Dermis microvascular lymphatic vessel endothelial cell (primary cell): ENCODE data around the gene PRKACG. TPM values are rescaled to one million over a fixed set of nuclear protein-coding genes. Genes with fewer than 3 reads are reported as not detected.

ENCODE experiments used
- DNase-seq, 2 donors: peaks; one replicate each; pipeline versions ENCODE4 v3.0.0 to v3.0.0-alpha.2; 2010; ENCODE audit warnings: low read depth in 2 of 2
- total RNA-seq: library from RNA; depleted of rRNA; stranded (reverse); fragments of >200 nt; gene quantifications from 2 replicates; pipeline ENCODE4 v1.2.1, GENCODE V29; 2014

The PRKACG gene
- total RNA-seq, 1 donor from 2014 or later = not detected

DNA sequence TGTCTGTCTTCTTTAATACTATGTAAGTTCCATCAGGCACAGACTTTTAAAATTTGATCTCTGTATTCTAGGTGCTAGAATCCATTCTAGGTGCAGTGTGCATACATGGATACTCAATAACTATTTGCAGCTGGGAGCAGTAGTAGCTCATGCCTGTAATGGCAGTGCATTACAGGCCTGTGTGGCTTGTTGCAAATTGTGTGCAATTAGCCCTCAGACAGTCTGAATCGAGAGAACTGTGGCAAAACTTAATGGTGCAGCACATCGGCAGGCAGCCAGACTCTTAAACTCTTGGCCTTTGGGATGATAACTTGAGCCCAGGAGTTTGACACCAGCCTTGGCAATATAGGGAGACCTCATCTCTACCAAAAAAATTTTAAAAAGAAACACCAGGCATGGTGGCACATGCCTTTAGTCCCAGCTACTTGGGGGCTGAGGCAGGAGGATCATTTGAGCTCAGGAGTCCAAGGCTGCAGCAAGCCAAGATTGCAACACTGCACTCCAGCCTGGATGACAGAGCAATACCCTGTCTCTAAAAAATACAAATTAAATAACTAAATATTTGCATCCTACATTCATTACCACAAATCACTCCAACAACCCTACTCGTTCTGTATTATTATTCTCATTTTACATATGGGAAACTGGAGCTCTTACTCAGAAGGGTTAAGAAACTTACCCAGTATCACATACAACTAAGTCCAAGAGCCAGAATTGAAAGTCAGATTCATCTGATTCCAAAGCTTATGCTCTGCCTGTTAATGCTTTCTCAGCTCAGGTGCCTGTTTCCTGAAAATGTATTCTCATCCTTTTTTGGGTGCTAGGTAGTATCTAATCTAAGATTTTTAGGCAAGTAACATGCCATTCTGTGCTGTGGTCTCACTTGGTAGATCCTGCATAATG, 30.1 kb downstream of the PRKACG start:
- DNase-seq = no peak

DNA sequence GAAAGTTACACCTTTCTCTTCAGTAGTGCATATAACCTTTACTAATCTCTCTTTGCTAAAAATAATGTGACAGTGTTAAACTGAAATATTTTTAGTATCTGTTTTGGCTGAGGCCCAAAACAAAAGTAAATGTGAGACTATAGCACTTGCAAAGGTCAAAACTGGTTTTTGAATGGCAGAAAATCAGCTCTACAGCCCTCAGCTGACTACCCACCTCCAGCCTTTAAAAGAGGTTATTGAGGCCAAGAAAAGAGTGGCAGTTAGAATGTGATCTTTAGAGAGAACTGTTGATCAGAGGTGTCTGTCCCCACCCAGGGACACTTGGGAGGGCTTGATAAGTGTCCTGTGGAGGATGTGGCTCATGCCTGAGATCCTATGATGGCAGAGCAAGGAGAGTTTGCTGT, 30.9 kb downstream of the PRKACG start:
- no peak for DNase-seq

DNA sequence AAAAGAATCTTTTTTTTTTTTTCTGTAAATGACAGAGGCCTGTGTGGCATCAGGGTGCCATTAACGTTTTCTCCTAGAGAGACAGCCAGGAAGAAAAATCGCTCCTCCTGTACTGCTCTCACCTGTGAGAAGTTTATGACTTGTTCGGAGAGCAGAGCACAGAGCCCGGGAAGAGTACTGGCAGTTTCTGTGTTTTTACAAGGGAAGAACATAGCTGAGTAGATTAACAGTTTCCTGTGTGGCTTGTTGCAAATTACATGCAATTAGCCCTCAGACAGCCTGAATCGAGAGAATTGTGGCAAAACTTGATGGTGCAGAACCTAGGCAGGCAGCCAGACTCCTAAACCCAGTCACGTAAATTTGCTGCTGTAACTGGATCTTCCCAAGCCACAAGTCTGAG, 32.1 kb downstream of the PRKACG start:
- no peak for DNase-seq

GRCh38 chr9:68980341-68980914, 33.5 kb downstream of the PRKACG start:
- DNase-seq = no peak

DNA sequence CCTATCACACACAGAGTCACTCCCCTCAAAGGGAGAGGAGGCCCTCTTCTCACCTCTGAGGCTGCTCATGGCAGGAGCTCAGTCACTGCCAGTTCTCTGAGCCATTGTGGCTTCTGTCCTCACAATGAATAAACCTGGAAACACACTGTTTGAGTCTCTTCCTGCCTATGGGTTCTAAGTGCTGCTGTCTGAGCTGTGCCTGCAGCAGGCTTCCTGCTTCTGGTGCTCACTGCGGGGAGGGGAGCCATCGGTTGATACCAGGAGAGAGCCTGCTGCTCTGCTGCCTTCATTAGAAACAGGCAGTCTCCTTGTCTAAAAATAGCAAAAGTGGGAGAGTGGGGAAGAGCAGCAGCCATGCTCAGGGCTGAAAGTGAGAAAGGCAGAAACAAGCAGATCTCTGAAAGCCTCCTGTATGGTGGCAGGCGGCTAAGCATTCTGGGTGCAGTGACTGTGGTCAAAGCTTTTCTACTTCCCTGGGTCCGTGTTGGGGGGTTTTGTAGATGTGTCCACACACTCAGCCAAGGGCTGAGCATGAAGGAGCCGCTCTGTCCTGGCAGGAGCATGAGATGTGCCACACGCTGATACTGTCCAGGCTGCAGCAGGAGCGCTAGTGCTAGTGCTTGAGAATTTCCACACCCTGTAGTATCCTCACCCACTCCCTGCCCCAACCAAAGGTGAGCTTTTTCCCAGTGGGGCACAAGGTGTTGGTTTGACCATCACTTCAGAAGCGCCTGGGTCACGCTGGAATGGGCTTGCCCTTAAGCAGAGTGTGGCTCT, 34.2 kb downstream of the PRKACG start:
- DNase-seq = peak in 1 of 2 donors; percentile 3

DNA sequence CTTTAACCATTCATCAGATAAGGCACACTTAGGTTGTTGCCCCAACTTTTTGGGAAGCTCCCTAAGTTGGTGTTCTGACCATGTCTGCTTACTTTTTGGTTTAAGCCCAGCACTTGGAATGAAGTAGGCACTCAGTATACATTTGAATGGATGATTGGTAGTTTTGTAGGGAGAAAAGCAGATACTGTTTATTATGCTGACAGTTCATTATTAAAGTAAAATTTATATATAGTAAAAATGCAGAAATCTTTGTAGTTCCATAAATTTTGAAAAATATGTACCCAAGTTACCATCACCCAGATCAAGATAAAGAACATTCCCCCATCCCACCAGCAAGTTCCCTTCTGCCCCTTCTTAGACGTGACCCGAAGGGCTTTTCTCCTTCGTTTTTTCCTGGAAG, 35.4 kb downstream of the PRKACG start:
- no peak for DNase-seq

DNA sequence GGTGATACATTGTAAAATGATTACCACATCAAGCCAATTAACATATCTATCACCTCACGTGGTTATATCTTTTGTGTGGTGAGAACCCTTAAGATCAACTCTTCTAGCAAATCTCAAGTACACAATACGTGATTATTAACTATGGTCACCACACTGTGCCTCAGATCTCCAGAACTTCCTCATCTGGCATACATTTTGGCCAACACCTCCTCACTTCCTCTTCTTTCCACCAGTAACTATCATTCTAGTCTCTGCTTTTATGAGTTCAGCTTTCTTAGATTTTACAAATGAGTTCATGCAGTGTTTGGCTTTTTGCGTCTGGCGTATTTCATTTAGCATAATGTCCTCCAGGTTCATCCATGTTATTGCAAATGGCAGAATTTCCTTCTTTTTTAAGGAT, 35.8 kb downstream of the PRKACG start:
- DNase-seq = no peak

- DNase-seq = no peak
Observed at GRCh38 chr9:68975365-68976043, 38.4 kb downstream of the PRKACG start.

- DNase-seq = no peak
Observed at GRCh38 chr9:68974901-68975300, 39.0 kb downstream of the PRKACG start.

DNA sequence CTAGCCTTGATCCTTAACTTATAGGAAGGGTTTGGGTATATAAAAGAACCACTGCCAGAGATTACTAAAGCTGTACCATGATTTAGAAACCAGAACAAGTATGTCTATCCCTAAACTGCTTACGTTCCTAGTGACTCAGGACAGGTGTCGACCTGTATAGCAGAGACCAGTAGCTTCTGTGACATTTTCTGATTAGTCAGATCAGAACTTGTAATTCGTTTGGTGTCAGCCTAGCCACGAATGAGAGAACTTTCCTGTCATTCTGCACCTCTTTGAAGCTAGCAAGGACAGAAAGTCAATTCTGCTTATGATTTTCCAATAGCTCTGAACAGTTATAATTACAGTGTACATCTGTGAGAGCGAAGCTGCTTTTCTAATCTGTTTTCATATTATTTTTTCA, 39.5 kb downstream of the PRKACG start:
- no peak for DNase-seq

DNA sequence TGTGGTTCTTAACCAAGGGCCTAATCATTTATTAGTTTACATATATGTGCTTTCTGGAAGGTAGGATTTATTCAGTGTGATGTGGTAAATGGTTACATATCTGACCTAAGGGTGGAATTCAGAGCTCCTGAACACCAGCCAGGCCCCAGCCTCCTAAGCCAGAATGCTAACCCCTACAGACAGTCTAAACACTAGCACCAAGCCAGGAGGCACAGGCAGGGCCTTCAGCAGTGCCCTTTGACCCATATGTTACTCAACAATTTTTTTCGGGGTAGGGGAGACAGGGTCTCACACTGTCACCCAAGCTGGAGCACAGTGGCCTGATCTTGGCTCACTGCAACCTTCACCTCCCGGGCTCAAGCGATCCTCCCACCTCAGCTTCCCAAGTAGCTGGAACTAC, 40.3 kb downstream of the PRKACG start:
- no peak for DNase-seq

GRCh38 chr9:68970151-68970550, 43.8 kb downstream of the PRKACG start:
- no peak for DNase-seq

DNA sequence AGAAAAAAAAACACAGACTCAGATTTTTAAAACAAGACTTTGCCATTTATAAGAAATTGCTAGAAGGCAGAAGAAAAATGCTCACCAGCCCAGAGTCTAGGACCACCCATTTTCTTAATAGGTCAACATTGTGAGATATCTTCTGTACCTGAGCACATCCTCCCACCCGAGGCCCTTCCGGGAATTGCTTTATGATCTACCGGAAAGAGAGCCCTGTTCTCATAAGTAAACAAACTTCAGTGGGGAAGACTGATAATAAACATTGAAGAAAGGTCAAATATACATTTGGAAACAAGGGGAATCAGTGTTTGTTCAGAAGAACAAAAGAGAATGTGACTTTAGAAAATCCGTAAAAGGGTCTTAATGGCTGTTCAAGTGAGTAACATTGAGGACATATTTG, 44.4 kb downstream of the PRKACG start:
- DNase-seq = no peak

DNA sequence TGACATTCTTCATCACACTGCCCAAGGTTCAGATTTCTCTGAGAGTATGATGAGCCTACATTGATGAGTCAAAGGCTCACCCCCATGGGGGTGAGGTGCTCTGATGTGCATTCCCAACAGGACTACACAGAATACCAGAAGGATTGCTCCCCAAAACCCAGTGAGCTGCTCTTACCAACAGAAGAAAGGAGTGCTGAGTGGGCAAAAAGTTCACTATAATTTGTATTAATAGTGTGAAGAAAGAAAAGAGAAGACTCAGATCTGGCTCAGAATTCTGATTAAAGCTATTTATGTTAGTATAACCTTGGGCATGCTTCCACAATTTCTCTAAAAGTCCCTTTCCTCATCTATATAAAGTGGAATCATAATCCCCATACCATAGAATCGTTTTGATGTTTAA, 46.1 kb downstream of the PRKACG start:
- DNase-seq = no peak

DNA sequence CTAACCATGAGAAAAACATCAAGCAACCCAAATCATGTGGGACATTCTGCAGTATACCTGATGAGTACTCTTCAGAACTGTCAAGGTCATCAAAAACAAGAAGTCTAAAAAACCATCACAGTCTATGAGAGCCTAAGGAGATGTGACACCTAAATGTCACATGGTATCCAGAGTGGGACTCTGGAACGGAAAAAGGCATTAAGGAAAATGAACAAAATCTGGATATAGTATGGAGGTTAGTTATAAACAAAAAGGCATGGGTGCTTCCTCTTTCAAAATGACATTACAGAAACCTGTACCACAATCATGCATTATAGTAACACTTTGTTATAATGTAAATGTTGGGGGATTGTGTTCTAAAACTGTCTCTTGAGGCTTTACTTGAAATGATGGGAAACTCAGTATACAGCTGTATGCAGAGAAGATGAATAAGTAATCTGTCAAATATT, 47.4 kb downstream of the PRKACG start:
- no peak for DNase-seq

DNA sequence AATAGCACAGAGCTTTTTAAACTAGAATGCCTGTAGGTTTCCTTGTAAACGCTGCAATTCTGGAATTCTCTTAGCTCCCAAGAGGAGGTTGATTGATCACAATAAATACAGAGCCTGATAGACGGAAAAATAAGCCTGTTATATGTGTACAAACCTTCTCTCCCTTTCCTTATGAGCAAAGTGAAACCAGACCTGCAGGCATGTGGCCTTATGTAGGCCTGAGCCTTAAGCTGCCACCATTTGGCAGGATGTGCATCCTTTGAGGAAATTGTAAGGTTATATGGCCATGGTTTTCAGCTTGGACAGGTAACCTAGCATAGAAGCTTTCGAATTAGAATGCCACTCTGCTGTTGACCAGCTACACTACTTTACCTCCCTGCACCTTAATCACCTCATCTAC, 49.1 kb downstream of the PRKACG start:
- DNase-seq = no peak

DNA sequence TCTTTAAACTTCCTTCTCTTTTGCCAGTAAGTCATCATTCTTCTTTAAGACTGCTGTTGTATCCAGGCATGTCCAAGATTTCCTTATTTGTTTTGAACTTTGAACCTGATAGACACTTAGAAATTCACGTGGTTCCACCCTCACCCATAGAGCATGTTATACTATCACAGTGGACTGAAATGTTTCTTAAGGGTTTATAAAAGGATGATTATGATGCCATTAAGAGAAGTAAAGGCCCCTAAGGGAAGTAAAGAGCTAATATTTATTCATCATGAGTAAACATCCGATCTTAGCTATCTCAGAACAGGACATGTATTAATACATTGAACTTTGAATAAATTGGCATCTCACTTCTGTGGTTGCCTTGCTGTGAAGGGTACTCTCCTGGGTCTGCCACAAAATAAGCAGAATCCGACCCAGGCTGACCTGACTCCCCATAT, 49.8 kb downstream of the PRKACG start:
- no peak for DNase-seq

GRCh38 chr9:68963416-68963815, 50.5 kb downstream of the PRKACG start:
- DNase-seq = no peak
